Thoracic aorta (tissue), 2 donors: ENCODE results near the gene HSD11B1. TPM values are rescaled to one million over a fixed set of nuclear protein-coding genes. Genes with fewer than 3 reads are reported as not detected.

ENCODE experiments used
- ATAC-seq: fragments of 150-250 bp; one replicate; pipeline ENCODE4 v1.8.0; 2017; ENCODE audit warnings: low read depth; ENCODE audit not compliant: insufficient number of reproducible peaks, low FRiP score
- DNase-seq: peaks from one replicate; pipeline ENCODE4 v3.0.0-alpha.2; 2020; ENCODE audit warnings: low spot score
- H3K27ac ChIP-seq, 2 donors: fragments of 200-600 bp; sonication (generic); 1 replicate in 1 of 2; 2 replicates in 1 of 2; pipeline ENCODE4 v1.5.1; 2016; ENCODE audit warnings: mild to moderate bottlenecking in 2 of 2, moderate library complexity in 2 of 2
- H3K27me3 ChIP-seq: fragments of 200-600 bp; sonication (generic); replicated peaks from 2 replicates; pipeline ENCODE4 v1.6.0; 2016; ENCODE audit warnings: mild to moderate bottlenecking; ENCODE audit not compliant: insufficient read depth
- H3K36me3 ChIP-seq: fragments of 200-600 bp; sonication (generic); one replicate; pipeline ENCODE4 v1.5.1; 2016
- H3K4me1 ChIP-seq, 2 donors: fragments of 200-600 bp; sonication (generic); 1 replicate in 1 of 2; 2 replicates in 1 of 2; pipeline versions ENCODE4 v1.5.1 to v1.6.0; 2016; ENCODE audit warnings: low read depth in 2 of 2, mild to moderate bottlenecking in 1 of 2; ENCODE audit not compliant: control insufficient read depth in 1 of 2
- H3K4me3 ChIP-seq: fragments of 200-600 bp; sonication (generic); 2 replicates; pipeline ENCODE4 v1.5.1; 2016; ENCODE audit warnings: mild to moderate bottlenecking
- H3K9me3 ChIP-seq: fragments of 200-600 bp; sonication (generic); 2 replicates; pipeline ENCODE4 v1.5.1; 2016
- CTCF ChIP-seq: fragments of 200-600 bp; sonication (generic); IDR thresholded peaks from one replicate; pipeline ENCODE4 v1.5.1; 2019; ENCODE audit warnings: antibody characterized with exemption
- total RNA-seq, 2 donors: library from RNA; depleted of rRNA; stranded (reverse); fragments of >200 nt; gene quantifications; one replicate each; pipeline versions ENCODE4 v1.1.0 to v1.2.3, GENCODE V29; 2016

Gene HSD11B1
- total RNA-seq, 2 donors from 2014 or later: 15.7 to 24.4 TPM

DNA sequence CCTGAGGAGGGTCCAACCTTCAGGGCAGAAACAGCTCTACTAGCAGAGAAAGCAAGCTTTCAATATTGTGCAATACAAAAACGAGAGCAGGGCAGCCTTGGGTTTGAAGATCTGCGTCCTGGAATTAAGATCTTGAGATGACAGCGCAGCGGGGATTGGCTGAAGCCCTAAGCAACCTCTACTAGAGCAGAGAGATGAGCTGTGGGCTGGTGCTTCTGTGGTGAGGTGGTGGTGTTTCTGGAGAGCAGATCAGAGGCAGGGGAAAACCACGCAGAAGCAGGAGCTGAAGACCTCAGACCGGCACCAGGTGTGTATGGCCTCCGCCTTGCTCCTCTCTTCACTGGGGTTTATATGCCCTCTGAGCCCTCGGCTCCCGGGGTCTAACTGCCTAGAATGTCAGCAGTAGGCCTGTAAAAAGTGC is 63.7 kb downstream of the HSD11B1 start:
- Histone ChIP-seq H3K27me3 (no peaks in the 10 kb centered on the region), H3K27ac (peak overlapping the region; percentile 87 to 90), H3K4me1 (peaks cover 15 to 32% of the 10 kb centered on the region in 2 donors), H3K4me3 (peak overlapping the region; percentile 61), H3K9me3 (no peaks in the 10 kb centered on the region), H3K36me3 (no peaks in the 10 kb centered on the region)
- no peak for TF ChIP-seq CTCF
- ATAC-seq: no peak
- no peak for DNase-seq

- Histone ChIP-seq H3K4me3 (peak overlapping the region; percentile 61), H3K36me3 (no peaks in the 10 kb centered on the region), H3K9me3 (no peaks in the 10 kb centered on the region), H3K27ac (peak overlapping the region; percentile 87 to 90), H3K27me3 (no peaks in the 10 kb centered on the region), H3K4me1 (peaks cover 15 to 32% of the 10 kb centered on the region in 2 donors)
- no peak for TF ChIP-seq CTCF
- ATAC-seq: peak; percentile 91
- peak; percentile 58 for DNase-seq
These were observed 64.7 kb downstream of the HSD11B1 start for GRCh38 chr1:209769171-209769904.

- no peak for TF ChIP-seq CTCF
- Histone ChIP-seq H3K36me3 (no peaks in the 10 kb centered on the region), H3K9me3 (no peaks in the 10 kb centered on the region), H3K27me3 (no peaks in the 10 kb centered on the region), H3K4me1 (peaks cover 15 to 32% of the 10 kb centered on the region in 2 donors), H3K4me3 (peak overlapping the region; percentile 61), H3K27ac (peak overlapping the region; percentile 87 to 90)
- ATAC-seq: no peak
- DNase-seq: no peak
These were observed 65.3 kb downstream of the HSD11B1 start for GRCh38 chr1:209769971-209770370.

- Histone ChIP-seq H3K9me3 (no peaks in the 10 kb centered on the region), H3K27me3 (no peaks in the 10 kb centered on the region), H3K27ac (no peak overlapping the region), H3K4me1 (peaks cover 15 to 32% of the 10 kb centered on the region in 2 donors), H3K36me3 (no peaks in the 10 kb centered on the region), H3K4me3 (no peak overlapping the region)
- TF ChIP-seq CTCF: no peak
- DNase-seq (no peak), ATAC-seq (no peak)
These were observed 66.2 kb downstream of the HSD11B1 start for GRCh38 chr1:209770636-209771415.

DNA sequence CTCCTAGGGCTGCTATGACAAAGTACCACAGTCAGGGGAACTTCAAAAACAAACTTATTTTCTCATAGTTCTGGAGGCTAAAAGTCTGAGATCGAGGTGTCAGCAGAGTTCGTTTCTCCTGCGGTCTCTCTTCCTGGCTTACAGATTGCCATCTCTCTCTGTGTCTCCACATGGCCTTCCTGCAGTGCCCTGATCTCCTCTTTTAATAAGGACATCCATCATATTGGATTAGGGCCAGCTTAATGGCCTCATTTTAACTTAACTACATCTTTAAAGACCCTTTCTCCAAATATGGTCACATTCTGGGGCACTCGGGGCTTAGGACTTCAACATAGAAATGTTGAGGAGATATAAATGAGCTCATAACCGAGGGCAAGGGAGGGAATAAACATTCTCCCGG is 67.5 kb downstream of the HSD11B1 start:
- DNase-seq: no peak
- no peak for TF ChIP-seq CTCF
- Histone ChIP-seq H3K36me3 (no peaks in the 10 kb centered on the region), H3K27ac (no peak overlapping the region), H3K4me1 (peaks cover 15 to 32% of the 10 kb centered on the region in 2 donors), H3K9me3 (no peaks in the 10 kb centered on the region), H3K4me3 (no peak overlapping the region), H3K27me3 (no peaks in the 10 kb centered on the region)
- ATAC-seq: no peak
